HepG2 (cell line): ENCODE measurements around the gene ARGLU1. TPM values are rescaled to one million over a fixed set of nuclear protein-coding genes. Genes with fewer than 3 reads are reported as not detected.

ENCODE experiments used
- ATAC-seq: fragments of 200-7000 bp; cut with Tn5 transposase; 3 replicates; pipeline ENCODE4 v1.9.1; 2020; ENCODE audit warnings: mild to moderate bottlenecking, moderate library complexity
- BruUV-seq: library from RNA; stranded (reverse); fragments of 400-500 nt; replicated peaks from 2 replicates; lab custom pipeline; 2021; lab: Mats Ljungman, UMichigan
- CTCF ChIA-PET: fragments of 300-600 bp; formaldehyde crosslinking; extraction: SDS; loops from one replicate; lab custom pipeline; 2021; ENCODE audit warnings: low total read pairs, inconsistent platforms, low intra/inter-chr PET ratio; lab: Yijun Ruan, JAX
- POLR2A ChIA-PET: fragments of 350-600 bp; sonication (Branson Sonifier 250); formaldehyde crosslinking; loops from one replicate; lab custom pipeline; 2020; ENCODE audit warnings: antibody characterized with exemption, inconsistent platforms; lab: Yijun Ruan, JAX
- DNase-seq: peaks from one replicate; pipeline ENCODE4 v3.0.0-alpha.2; 2015; ENCODE audit warnings: low spot score
- FAIRE-seq: peaks from 3 replicates; lab custom pipeline; 2011; peaks lifted over from hg19 to GRCh38; lab: Jason Lieb, UNC
- H2AFZ ChIP-seq: one replicate; pipeline ENCODE4 v1.6.1; 2011; ENCODE audit warnings: low read length, inconsistent platforms
- H3K27ac ChIP-seq: fragments of 300-600 bp; 3 replicates; pipeline ENCODE4 v1.8.0; 2011; ENCODE audit warnings: mixed run types, mild to moderate bottlenecking, mixed read lengths, low read length, inconsistent platforms; ENCODE audit not compliant: insufficient read depth; ENCODE audit errors: extremely low read length
- H3K27me3 ChIP-seq, 2 experiments: fragments of 200-600 bp in 1 of 2; 2 replicates in 1 of 2; 3 replicates in 1 of 2; pipeline versions ENCODE4 v1.6.0 to v1.8.0; 2011; ENCODE audit warnings: low read length in 2 of 2, mild to moderate bottlenecking in 2 of 2, moderate library complexity in 2 of 2, inconsistent platforms in 1 of 2; ENCODE audit not compliant: insufficient read depth in 2 of 2, control insufficient read depth in 1 of 2
- H3K36me3 ChIP-seq, 2 experiments: fragments of 200-600 bp in 1 of 2; replicated peaks in 1 of 2; 2 replicates in 1 of 2; 3 replicates in 1 of 2; pipeline versions ENCODE4 v1.5.1 to v1.8.0; 2011; ENCODE audit warnings: low read length in 2 of 2, inconsistent platforms in 1 of 2; ENCODE audit not compliant: insufficient read depth in 2 of 2, control insufficient read depth in 1 of 2
- H3K4me1 ChIP-seq: 2 replicates; pipeline ENCODE4 v1.5.1; 2012; ENCODE audit warnings: low read length, inconsistent platforms; ENCODE audit not compliant: insufficient read depth
- H3K4me2 ChIP-seq: 2 replicates; pipeline ENCODE4 v1.6.0; 2011; ENCODE audit warnings: low read depth, low read length, inconsistent platforms
- H3K4me3 ChIP-seq, 3 experiments: fragments of 200-600 bp in 1 of 3; sonication (generic), shearing (Covaris generic) in 1 of 3; replicated peaks in 1 of 3; 2 replicates each; pipeline ENCODE4 v1.5.1; 2011 to 2016; ENCODE audit warnings: low read length in 3 of 3, inconsistent platforms in 2 of 3, low read depth in 2 of 3, mild to moderate bottlenecking in 2 of 3, control low read depth in 1 of 3, mixed read lengths in 1 of 3; ENCODE audit not compliant: insufficient read depth in 1 of 3
- H3K79me2 ChIP-seq: one replicate; pipeline ENCODE4 v1.6.1; 2011; ENCODE audit warnings: low read length, inconsistent platforms; ENCODE audit not compliant: insufficient read depth
- H3K9ac ChIP-seq: 2 replicates; pipeline ENCODE4 v1.6.0; 2011; ENCODE audit warnings: mild to moderate bottlenecking, low read depth, low read length, inconsistent platforms; ENCODE audit not compliant: insufficient read depth
- H3K9me3 ChIP-seq: 2 replicates; pipeline ENCODE4 v1.5.1; 2012; ENCODE audit warnings: mild to moderate bottlenecking, low read length
- H4K20me1 ChIP-seq: 2 replicates; pipeline ENCODE4 v1.6.0; 2011; ENCODE audit warnings: inconsistent platforms, mild to moderate bottlenecking, low read length, moderate library complexity; ENCODE audit not compliant: insufficient read depth
- CHD4 ChIP-seq: fragments of 200-600 bp; sonication (generic); IDR thresholded peaks from 2 replicates; pipeline ENCODE4 v1.7.0; 2017; ENCODE audit warnings: mild to moderate bottlenecking, low read length, borderline replicate concordance
- SMC3 ChIP-seq: IDR thresholded peaks from 2 replicates; pipeline ENCODE4 v1.6.1; 2011; ENCODE audit warnings: low read length, improper control_type of control experiment
- SOX6 ChIP-seq, 2 experiments: fragments of 450-650 bp in 1 of 2; sonication (generic) in 1 of 2; formaldehyde crosslinking in 1 of 2; IDR thresholded peaks; 2 replicates each; pipeline versions ENCODE4 v1.4.0 to v1.6.1; 2017 to 2020; ENCODE audit warnings: antibody characterized with exemption in 1 of 2, mild to moderate bottlenecking in 1 of 2, missing genetic modification reagents in 1 of 2
- TFDP1 ChIP-seq: IDR thresholded peaks from 2 replicates; pipeline ENCODE4 v1.6.1; 2016; ENCODE audit warnings: missing compliant biosample characterization, missing genetic modification reagents, borderline replicate concordance
- TMF1 ChIP-seq: sonication (generic); formaldehyde crosslinking; IDR thresholded peaks from 2 replicates; pipeline ENCODE4 v1.8.1; 2022; ENCODE audit warnings: low read depth, missing genetic modification reagents
- YY1 ChIP-seq: IDR thresholded peaks from 2 replicates; pipeline ENCODE4 v1.6.1; 2011; ENCODE audit warnings: low read length, low read depth, moderate library complexity, mild to moderate bottlenecking; ENCODE audit not compliant: insufficient read depth, insufficient replicate concordance
- ZFP36L2 ChIP-seq: sonication (generic); formaldehyde crosslinking; IDR thresholded peaks from 2 replicates; pipeline ENCODE4 v1.4.0; 2020; ENCODE audit warnings: missing genetic modification reagents
- ZFP62 ChIP-seq: sonication (generic); formaldehyde crosslinking; IDR thresholded peaks from 2 replicates; pipeline ENCODE4 v1.4.0; 2020; ENCODE audit warnings: missing genetic modification reagents
- ZNF143 ChIP-seq: sonication (generic); formaldehyde crosslinking; IDR thresholded peaks from 2 replicates; pipeline ENCODE4 v1.4.0; 2020; ENCODE audit warnings: missing genetic modification reagents
- ZNF512B ChIP-seq: sonication (generic); formaldehyde crosslinking; IDR thresholded peaks from 2 replicates; pipeline ENCODE4 v1.5.1; 2020; ENCODE audit warnings: missing genetic modification reagents, mild to moderate bottlenecking, borderline replicate concordance
- ZNF614 ChIP-seq: IDR thresholded peaks from 2 replicates; pipeline ENCODE4 v1.6.1; 2018; ENCODE audit warnings: missing biosample characterization, missing genetic modification reagents, inconsistent platforms, borderline replicate concordance
- ZNF782 ChIP-seq: sonication (generic); formaldehyde crosslinking; IDR thresholded peaks from 2 replicates; pipeline ENCODE4 v1.4.0; 2020; ENCODE audit warnings: missing genetic modification reagents, mild to moderate bottlenecking, borderline replicate concordance
- WGBS: methylation state at CpG from one replicate; pipeline ENCODE4 v1.1.6; 2017; ENCODE audit warnings: low lambda C conversion rate; 5-methylcytosine and 5-hydroxymethylcytosine counted together
- in situ Hi-C: cut with HindIII; loops from 2 replicates; pipeline ENCODE4 v1.10.0; 2017; ENCODE audit warnings: low pct_unique_long_range_greater_than_20kb; ENCODE audit not compliant: extremely low pct_ligation_motif_present
- intact Hi-C: fragments of 100-400 bp; cut with micrococcal nuclease; formaldehyde crosslinking; loops from one replicate; pipeline ENCODE4 v1.10.0; 2022; ENCODE audit not compliant: unreplicated experiment
- polyA plus RNA-seq, 8 experiments: library from polyadenylated mRNA; depleted of rRNA in 3 of 8; stranded (reverse) in 7 of 8; unstranded in 1 of 8; fragments of >200 nt; fragmentation: Illumina TruSeq in 4 of 8; extraction: Trizol in 4 of 8; gene quantifications; 2 replicates each; pipeline versions ENCODE4 v1.2.1 to v1.2.3, GENCODE V29; 2011 to 2016; ENCODE audit warnings: low read depth in 4 of 8, missing spikeins in 1 of 8, mixed read lengths in 1 of 8; ENCODE audit not compliant: insufficient read depth in 1 of 8
- total RNA-seq, 5 experiments: library from RNA; depleted of rRNA; stranded (reverse); fragments of >200 nt; fragmentation: Illumina TruSeq; extraction: Trizol; gene quantifications; 2 replicates each; pipeline ENCODE4 v1.2.3, GENCODE V29; 2016; ENCODE audit warnings: low read depth in 1 of 5
- TF ChIP-seq, protein P1 (sequence below): sonication (generic); formaldehyde crosslinking; IDR thresholded peaks from 2 replicates; pipeline ENCODE4 v1.5.0; 2020; ENCODE audit warnings: missing genetic modification reagents, mild to moderate bottlenecking, borderline replicate concordance

The ARGLU1 gene
- total and polyA plus RNA-seq, 2 of the 13 experiments (the other 11 are each of a cell fraction or from before 2014, with no cell fraction given) = 47.1 to 70.6 TPM

- TF ChIP-seq ZNF782 (CRISPR knock-in tag) (no peak), ZNF512B (CRISPR knock-in tag) (no peak)
Observed at GRCh38 chr13:106517109-106517847, 50.7 kb downstream of the ARGLU1 start (continued).

DNA sequence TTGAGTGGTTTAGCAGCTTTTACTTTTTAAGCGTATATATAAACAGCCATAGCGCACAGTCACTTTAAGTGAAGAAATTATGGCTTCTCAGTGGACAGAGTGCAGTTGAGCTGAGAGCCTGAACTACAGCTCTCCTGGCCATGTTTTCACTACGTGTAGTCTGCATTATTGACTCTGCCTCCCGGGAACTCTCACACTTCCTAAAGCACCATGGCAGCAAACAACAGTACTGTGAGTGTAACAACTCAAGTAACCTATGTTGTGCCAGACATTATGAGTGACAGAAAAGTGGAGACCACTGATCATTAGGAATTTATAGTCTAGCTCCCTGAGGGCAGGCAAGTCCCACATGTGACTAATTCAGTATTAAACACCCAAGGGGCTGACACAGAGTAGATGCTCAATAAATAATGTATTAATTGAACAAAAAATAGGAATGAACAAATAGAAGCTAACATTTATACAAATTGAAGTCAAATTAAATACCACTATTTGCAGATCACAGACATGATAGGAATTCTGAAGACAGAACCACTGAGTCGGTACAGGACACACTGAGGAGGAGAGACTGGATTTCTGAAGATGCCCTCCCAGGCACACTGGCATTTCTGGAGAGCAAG, 52.2 kb downstream of the ARGLU1 start:
- Histone ChIP-seq H3K79me2 (no peaks in the 10 kb centered on the region), H3K27ac (no peak overlapping the region), H3K4me3 (no peak overlapping the region), H3K36me3 (no peaks in the 10 kb centered on the region), H3K27me3 (no peaks in the 10 kb centered on the region), H2AFZ (no peak overlapping the region), H3K9me3 (no peaks in the 10 kb centered on the region), H4K20me1 (no peaks in the 10 kb centered on the region), H3K9ac (no peak overlapping the region), H3K4me2 (no peak overlapping the region), H3K4me1 (no peaks in the 10 kb centered on the region)
- no peak for ATAC-seq
- no peak for DNase-seq
- CTCF ChIA-PET = no interaction called here
- no TSS peak for BruUV-seq
- 26% methylated on average over 5 of the region's 5 CpGs for WGBS
- intact Hi-C loops (no loop called here), in situ Hi-C loops (no loop called here)
- FAIRE-seq = no peak
- POLR2A ChIA-PET = no interaction called here
- TF ChIP-seq YY1 (no peak), ZNF614 (CRISPR knock-in tag) (no peak), SMC3 (no peak), ZFP36L2 (no peak), ZFP62 (CRISPR knock-in tag) (no peak), ZNF143 (CRISPR knock-in tag) (no peak), TFDP1 (no peak), TMF1 (CRISPR knock-in tag) (no peak), CHD4 (no peak), SOX6 (IDR thresholded peaks at IDR 0.05) (no peak), SOX6 (CRISPR knock-in tag; IDR thresholded peaks at IDR 0.05) (no peak)
- TF ChIP-seq, protein P1, sequence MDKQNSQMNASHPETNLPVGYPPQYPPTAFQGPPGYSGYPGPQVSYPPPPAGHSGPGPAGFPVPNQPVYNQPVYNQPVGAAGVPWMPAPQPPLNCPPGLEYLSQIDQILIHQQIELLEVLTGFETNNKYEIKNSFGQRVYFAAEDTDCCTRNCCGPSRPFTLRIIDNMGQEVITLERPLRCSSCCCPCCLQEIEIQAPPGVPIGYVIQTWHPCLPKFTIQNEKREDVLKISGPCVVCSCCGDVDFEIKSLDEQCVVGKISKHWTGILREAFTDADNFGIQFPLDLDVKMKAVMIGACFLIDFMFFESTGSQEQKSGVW (CRISPR knock-in tag) = no peak
